HEK293 (cell line): ENCODE data around the gene LHX4.

Experiments used
- SCRT1 ChIP-seq: fragments of 450-650 bp; formaldehyde crosslinking; IDR thresholded peaks from 2 replicates; pipeline ENCODE4 v1.5.1; 2016; ENCODE audit warnings: missing biosample characterization, missing genetic modification characterization, borderline replicate concordance
- ZBTB10 ChIP-seq: fragments of 450-650 bp; formaldehyde crosslinking; IDR thresholded peaks from 2 replicates; pipeline ENCODE4 v1.5.1; 2016; ENCODE audit warnings: missing biosample characterization, missing genetic modification characterization
- ZBTB48 ChIP-seq: fragments of 450-650 bp; formaldehyde crosslinking; IDR thresholded peaks from 2 replicates; pipeline ENCODE4 v1.5.1; 2016; ENCODE audit warnings: missing biosample characterization, missing genetic modification characterization
- ZEB2 ChIP-seq: fragments of 450-650 bp; formaldehyde crosslinking; IDR thresholded peaks from 2 replicates; pipeline ENCODE4 v1.5.1; 2016; ENCODE audit warnings: missing biosample characterization, missing genetic modification characterization
- ZFP69B ChIP-seq: fragments of 450-650 bp; formaldehyde crosslinking; IDR thresholded peaks from 2 replicates; pipeline ENCODE4 v1.5.1; 2016; ENCODE audit warnings: missing biosample characterization, missing genetic modification characterization
- ZNF155 ChIP-seq: fragments of 450-650 bp; formaldehyde crosslinking; IDR thresholded peaks from 2 replicates; pipeline ENCODE4 v1.5.1; 2016; ENCODE audit warnings: missing biosample characterization, missing genetic modification characterization
- ZNF2 ChIP-seq: fragments of 450-650 bp; formaldehyde crosslinking; IDR thresholded peaks from 2 replicates; pipeline ENCODE4 v1.5.1; 2016; ENCODE audit warnings: missing biosample characterization, missing genetic modification characterization
- ZNF221 ChIP-seq: fragments of 450-650 bp; formaldehyde crosslinking; IDR thresholded peaks from 2 replicates; pipeline ENCODE4 v1.5.1; 2017; ENCODE audit warnings: missing biosample characterization, missing genetic modification characterization, borderline replicate concordance
- ZNF24 ChIP-seq: fragments of 450-650 bp; formaldehyde crosslinking; IDR thresholded peaks from 2 replicates; pipeline ENCODE4 v1.5.1; 2016; ENCODE audit warnings: missing biosample characterization, missing genetic modification characterization
- ZNF37A ChIP-seq: fragments of 450-650 bp; IDR thresholded peaks from 2 replicates; pipeline ENCODE4 v1.5.1; 2018; ENCODE audit warnings: missing biosample characterization, missing genetic modification characterization
- ZNF433 ChIP-seq: fragments of 450-650 bp; formaldehyde crosslinking; IDR thresholded peaks from 2 replicates; pipeline ENCODE4 v1.5.1; 2016; ENCODE audit warnings: missing biosample characterization, missing genetic modification characterization, low read depth
- ZNF449 ChIP-seq: fragments of 450-650 bp; formaldehyde crosslinking; IDR thresholded peaks from 2 replicates; pipeline ENCODE4 v1.5.1; 2017; ENCODE audit warnings: missing biosample characterization, mild to moderate bottlenecking, missing genetic modification characterization, moderate library complexity
- ZNF473 ChIP-seq: fragments of 450-650 bp; formaldehyde crosslinking; IDR thresholded peaks from 2 replicates; pipeline ENCODE4 v1.5.1; 2017; ENCODE audit warnings: missing biosample characterization, missing genetic modification characterization
- ZNF558 ChIP-seq: fragments of 450-650 bp; formaldehyde crosslinking; IDR thresholded peaks from 2 replicates; pipeline ENCODE4 v1.5.1; 2016; ENCODE audit warnings: missing biosample characterization, missing genetic modification characterization
- ZNF585B ChIP-seq: fragments of 450-650 bp; formaldehyde crosslinking; IDR thresholded peaks from 2 replicates; pipeline ENCODE4 v1.5.1; 2016; ENCODE audit warnings: missing biosample characterization, missing genetic modification characterization
- ZNF624 ChIP-seq: fragments of 450-650 bp; formaldehyde crosslinking; IDR thresholded peaks from 2 replicates; pipeline ENCODE4 v1.5.1; 2017; ENCODE audit warnings: missing biosample characterization, missing genetic modification characterization
- ZNF639 ChIP-seq: fragments of 450-650 bp; formaldehyde crosslinking; IDR thresholded peaks from 2 replicates; pipeline ENCODE4 v1.5.1; 2016; ENCODE audit warnings: missing biosample characterization, missing genetic modification characterization
- ZNF658 ChIP-seq: fragments of 450-650 bp; formaldehyde crosslinking; IDR thresholded peaks from 2 replicates; pipeline ENCODE4; 2016; ENCODE audit warnings: missing biosample characterization, missing genetic modification characterization
- ZNF692 ChIP-seq: fragments of 450-650 bp; formaldehyde crosslinking; IDR thresholded peaks from 2 replicates; pipeline ENCODE4 v1.5.1; 2016; ENCODE audit warnings: missing biosample characterization, missing genetic modification characterization
- ZNF792 ChIP-seq: fragments of 450-650 bp; formaldehyde crosslinking; IDR thresholded peaks from 2 replicates; pipeline ENCODE4 v1.5.1; 2016; ENCODE audit warnings: missing biosample characterization, missing genetic modification characterization
- ZSCAN4 ChIP-seq: fragments of 450-650 bp; formaldehyde crosslinking; IDR thresholded peaks from 2 replicates; pipeline ENCODE4 v1.5.1; 2017; ENCODE audit warnings: missing biosample characterization, missing genetic modification characterization
- ZXDB ChIP-seq: fragments of 450-650 bp; formaldehyde crosslinking; IDR thresholded peaks from 2 replicates; pipeline ENCODE4 v1.5.1; 2016; ENCODE audit warnings: missing biosample characterization, missing genetic modification characterization
- TF ChIP-seq, protein P1 (sequence below): fragments of 450-650 bp; formaldehyde crosslinking; IDR thresholded peaks from 2 replicates; pipeline ENCODE4 v1.5.1; 2016; ENCODE audit warnings: missing biosample characterization, missing genetic modification characterization
- TF ChIP-seq, protein P2 (sequence below): fragments of 450-650 bp; formaldehyde crosslinking; IDR thresholded peaks from 2 replicates; pipeline ENCODE4 v1.5.1; 2016; ENCODE audit warnings: missing biosample characterization, missing genetic modification characterization

The LHX4 gene

DNA sequence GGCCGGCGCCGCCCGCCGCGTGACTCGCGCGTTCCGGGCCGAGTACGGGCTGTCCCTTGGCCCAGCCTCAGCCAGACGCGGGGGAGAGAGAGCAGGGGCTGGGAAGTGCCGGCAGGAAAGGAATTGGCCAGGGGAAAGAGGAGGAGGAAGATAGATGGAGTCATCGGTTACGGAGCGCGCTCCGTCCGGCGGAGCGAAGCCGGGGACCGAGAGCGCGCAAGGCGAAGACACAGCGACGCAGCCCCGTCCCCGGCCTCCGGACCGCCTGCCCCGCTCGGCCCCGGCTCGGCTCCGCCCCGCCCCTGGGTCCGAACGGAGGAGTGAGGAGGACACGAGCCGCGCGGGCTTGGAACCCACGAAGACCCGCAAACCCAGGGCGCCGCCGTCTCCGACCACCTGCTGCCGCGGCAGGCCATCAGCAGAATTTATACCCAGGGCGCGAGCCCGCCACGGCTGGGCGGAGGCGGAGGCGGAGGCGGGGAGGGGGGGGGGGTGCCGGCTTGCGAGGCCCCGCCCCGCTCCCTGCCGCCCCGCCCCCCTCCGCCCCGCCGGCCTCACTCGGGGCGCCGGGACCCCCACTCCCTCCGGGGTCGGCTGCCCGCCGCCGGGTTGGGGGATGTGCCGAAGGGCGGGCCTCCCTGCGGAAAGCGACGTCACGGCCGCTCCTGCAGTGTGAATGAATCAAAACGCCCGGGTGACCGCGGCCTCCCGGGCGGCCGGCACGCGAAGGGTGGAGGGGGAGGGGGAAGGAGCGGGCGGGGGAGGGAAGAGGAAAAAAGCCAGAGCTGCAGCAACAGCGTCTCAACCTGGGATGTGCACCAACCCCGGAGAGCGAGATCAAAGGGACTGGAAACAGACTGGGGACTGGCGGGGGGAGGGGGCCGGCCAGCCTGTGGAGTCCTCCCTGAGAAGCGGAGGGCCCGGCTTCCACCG lies at the start of gene LHX4 (continued):
- TF ChIP-seq ZBTB10: no peak
- TF ChIP-seq ZFP69B (tag by site-specific recombination): no peak
- TF ChIP-seq ZNF221: no peak
- TF ChIP-seq ZNF2 (tag by site-specific recombination): peak; percentile 54; the same call in 1 of the 2 replicates
- peak; percentile 82 for TF ChIP-seq SCRT1 (tag by site-specific recombination)
- no peak for TF ChIP-seq ZNF658 (tag by site-specific recombination)
- TF ChIP-seq ZNF449 (tag by site-specific recombination): no peak
- TF ChIP-seq ZNF639 (tag by site-specific recombination): no peak
- no peak for TF ChIP-seq ZSCAN4 (tag by site-specific recombination)
- 0 out of 2 replicates have a peak, but pooled peaks have one; percentile 37 for TF ChIP-seq ZNF24
- TF ChIP-seq ZBTB48: peak; percentile 44; the same call in 1 of the 2 replicates
- no peak for TF ChIP-seq ZNF624 (tag by site-specific recombination)
- TF ChIP-seq ZXDB: peak; percentile 52; the same call in 1 of the 2 replicates
- TF ChIP-seq ZEB2: peak; percentile 33; the same call in 1 of the 2 replicates
- TF ChIP-seq ZNF37A (tag by site-specific recombination): no peak
- no peak for TF ChIP-seq ZNF792 (tag by site-specific recombination)
- no peak for TF ChIP-seq ZNF433 (tag by site-specific recombination)
- no peak for TF ChIP-seq ZNF473 (tag by site-specific recombination)
- no peak for TF ChIP-seq ZNF558 (tag by site-specific recombination)
- TF ChIP-seq ZNF155 (tag by site-specific recombination): no peak
- TF ChIP-seq ZNF692 (tag by site-specific recombination): 0 out of 2 replicates have a peak, but pooled peaks have one; percentile 38
- TF ChIP-seq, protein P1, sequence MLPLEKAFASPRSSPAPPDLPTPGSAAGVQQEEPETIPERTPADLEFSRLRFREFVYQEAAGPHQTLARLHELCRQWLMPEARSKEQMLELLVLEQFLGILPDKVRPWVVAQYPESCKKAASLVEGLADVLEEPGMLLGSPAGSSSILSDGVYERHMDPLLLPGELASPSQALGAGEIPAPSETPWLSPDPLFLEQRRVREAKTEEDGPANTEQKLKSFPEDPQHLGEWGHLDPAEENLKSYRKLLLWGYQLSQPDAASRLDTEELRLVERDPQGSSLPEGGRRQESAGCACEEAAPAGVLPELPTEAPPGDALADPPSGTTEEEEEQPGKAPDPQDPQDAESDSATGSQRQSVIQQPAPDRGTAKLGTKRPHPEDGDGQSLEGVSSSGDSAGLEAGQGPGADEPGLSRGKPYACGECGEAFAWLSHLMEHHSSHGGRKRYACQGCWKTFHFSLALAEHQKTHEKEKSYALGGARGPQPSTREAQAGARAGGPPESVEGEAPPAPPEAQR (tag by site-specific recombination): no peak
- TF ChIP-seq, protein P2, sequence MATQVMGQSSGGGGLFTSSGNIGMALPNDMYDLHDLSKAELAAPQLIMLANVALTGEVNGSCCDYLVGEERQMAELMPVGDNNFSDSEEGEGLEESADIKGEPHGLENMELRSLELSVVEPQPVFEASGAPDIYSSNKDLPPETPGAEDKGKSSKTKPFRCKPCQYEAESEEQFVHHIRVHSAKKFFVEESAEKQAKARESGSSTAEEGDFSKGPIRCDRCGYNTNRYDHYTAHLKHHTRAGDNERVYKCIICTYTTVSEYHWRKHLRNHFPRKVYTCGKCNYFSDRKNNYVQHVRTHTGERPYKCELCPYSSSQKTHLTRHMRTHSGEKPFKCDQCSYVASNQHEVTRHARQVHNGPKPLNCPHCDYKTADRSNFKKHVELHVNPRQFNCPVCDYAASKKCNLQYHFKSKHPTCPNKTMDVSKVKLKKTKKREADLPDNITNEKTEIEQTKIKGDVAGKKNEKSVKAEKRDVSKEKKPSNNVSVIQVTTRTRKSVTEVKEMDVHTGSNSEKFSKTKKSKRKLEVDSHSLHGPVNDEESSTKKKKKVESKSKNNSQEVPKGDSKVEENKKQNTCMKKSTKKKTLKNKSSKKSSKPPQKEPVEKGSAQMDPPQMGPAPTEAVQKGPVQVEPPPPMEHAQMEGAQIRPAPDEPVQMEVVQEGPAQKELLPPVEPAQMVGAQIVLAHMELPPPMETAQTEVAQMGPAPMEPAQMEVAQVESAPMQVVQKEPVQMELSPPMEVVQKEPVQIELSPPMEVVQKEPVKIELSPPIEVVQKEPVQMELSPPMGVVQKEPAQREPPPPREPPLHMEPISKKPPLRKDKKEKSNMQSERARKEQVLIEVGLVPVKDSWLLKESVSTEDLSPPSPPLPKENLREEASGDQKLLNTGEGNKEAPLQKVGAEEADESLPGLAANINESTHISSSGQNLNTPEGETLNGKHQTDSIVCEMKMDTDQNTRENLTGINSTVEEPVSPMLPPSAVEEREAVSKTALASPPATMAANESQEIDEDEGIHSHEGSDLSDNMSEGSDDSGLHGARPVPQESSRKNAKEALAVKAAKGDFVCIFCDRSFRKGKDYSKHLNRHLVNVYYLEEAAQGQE (tag by site-specific recombination): 0 out of 2 replicates have a peak, but pooled peaks have one; percentile 27
- no peak for TF ChIP-seq ZNF585B (tag by site-specific recombination)
